Thyroid gland (tissue), 4 donors: Measurements from ENCODE around the gene CDC123. TPM values are rescaled to one million over a fixed set of nuclear protein-coding genes. Genes with fewer than 3 reads are reported as not detected.

ENCODE experiments used
- DNase-seq, 2 donors: peaks; one replicate each; pipeline ENCODE4 v3.0.0-alpha.2; 2019
- H3K27ac ChIP-seq, 3 donors: fragments of 200-600 bp; sonication (generic); 1 replicate in 2 of 3; 2 replicates in 1 of 3; pipeline ENCODE4 v1.5.1; 2016 to 2019; ENCODE audit warnings: mild to moderate bottlenecking in 1 of 3, moderate library complexity in 1 of 3
- H3K27me3 ChIP-seq: fragments of 200-600 bp; sonication (generic); one replicate; pipeline ENCODE4 v1.5.1; 2019
- H3K36me3 ChIP-seq, 2 donors: fragments of 200-600 bp; sonication (generic); one replicate each; pipeline ENCODE4 v1.5.1; 2016 to 2019
- H3K4me1 ChIP-seq, 2 donors: fragments of 200-600 bp; sonication (generic); one replicate each; pipeline ENCODE4 v1.5.1; 2017 to 2019
- H3K4me3 ChIP-seq, 3 donors: fragments of 200-600 bp; sonication (generic); replicated peaks in 1 of 3; 1 replicate in 2 of 3; 2 replicates in 1 of 3; pipeline ENCODE4 v1.5.1; 2016; ENCODE audit warnings: mild to moderate bottlenecking in 1 of 3
- H3K9me3 ChIP-seq: fragments of 200-600 bp; sonication (generic); one replicate; pipeline ENCODE4 v1.5.1; 2017
- CTCF ChIP-seq, 6 experiments: fragments of 200-600 bp in 3 of 6; fragments of 450-650 bp in 3 of 6; sonication (generic) in 3 of 6; IDR thresholded peaks; one replicate each; pipeline ENCODE4 v1.5.1; 2016 to 2019; ENCODE audit warnings: antibody characterized with exemption in 6 of 6, mild to moderate bottlenecking in 2 of 6, inconsistent platforms in 1 of 6, moderate library complexity in 1 of 6
- POLR2A ChIP-seq, 2 donors: fragments of 450-650 bp; IDR thresholded peaks; one replicate each; pipeline ENCODE4 v1.6.1; 2017; ENCODE audit warnings: antibody characterized with exemption in 2 of 2, mild to moderate bottlenecking in 2 of 2, moderate library complexity in 1 of 2
- WGBS, 2 donors: methylation state at CpG; one replicate each; pipeline ENCODE4 v1.1.5; 2017; 5-methylcytosine and 5-hydroxymethylcytosine counted together
- intact Hi-C: fragments of 100-400 bp; cut with DNase I; formaldehyde crosslinking; loops from one replicate; pipeline ENCODE4 v1.15.1; 2023
- total RNA-seq, 4 donors: library from RNA; depleted of rRNA; stranded (reverse); fragments of >200 nt; gene quantifications; one replicate each; pipeline ENCODE4 v1.2.3, GENCODE V29; 2016

Gene CDC123
- total RNA-seq, 4 donors from 2014 or later, result 50.7 to 88.2 (median 68.9) TPM

- intact Hi-C loops, result no loop called here
- H3K9me3 ChIP-seq, result no peaks in the 10 kb centered on the region
- no peak overlapping the region for H3K4me3 ChIP-seq
- DNase-seq, result no peak
- H3K36me3 ChIP-seq, result peaks cover 5 to 12% of the 10 kb centered on the region in 2 donors
- WGBS, 2 donors, result 92 to 95% methylated on average over 3 of the region's 3 CpGs
- H3K4me1 ChIP-seq, result no peaks in the 10 kb centered on the region
- TF ChIP-seq POLR2A (IDR thresholded peaks at IDR 0.05), result no peak
- TF ChIP-seq CTCF (IDR thresholded peaks at IDR 0.05), result no peak
- H3K27me3 ChIP-seq, result no peaks in the 10 kb centered on the region
- no peak overlapping the region for H3K27ac ChIP-seq
Observed at GRCh38 chr10:12205082-12205481, 9.1 kb downstream of the CDC123 start.

- Histone ChIP-seq H3K36me3 (peaks cover 17% of the 10 kb centered on the region in 2 donors), H3K4me3 (no peak overlapping the region), H3K27me3 (no peaks in the 10 kb centered on the region), H3K9me3 (no peaks in the 10 kb centered on the region), H3K4me1 (no peaks in the 10 kb centered on the region), H3K27ac (no peak overlapping the region)
- intact Hi-C loops, result no loop called here
- TF ChIP-seq CTCF (IDR thresholded peaks at IDR 0.05), result no peak
- no peak for TF ChIP-seq POLR2A (IDR thresholded peaks at IDR 0.05)
- 88 to 90% methylated on average over 3 of the region's 3 CpGs for WGBS, 2 donors
- DNase-seq, result no peak
Observed at GRCh38 chr10:12207114-12207513, 11.1 kb downstream of the CDC123 start.

- no peak overlapping the region for H3K4me3 ChIP-seq
- no peaks in the 10 kb centered on the region for H3K4me1 ChIP-seq
- intact Hi-C loops, result no loop called here
- H3K36me3 ChIP-seq, result peaks cover 6 to 12% of the 10 kb centered on the region in 2 donors
- no peak overlapping the region for H3K27ac ChIP-seq
- H3K27me3 ChIP-seq, result no peaks in the 10 kb centered on the region
- TF ChIP-seq CTCF (IDR thresholded peaks at IDR 0.05) (no peak), POLR2A (IDR thresholded peaks at IDR 0.05) (no peak)
- DNase-seq, result no peak
- WGBS, 2 donors, result 96 to 99% methylated on average over 5 of the region's 5 CpGs
- no peaks in the 10 kb centered on the region for H3K9me3 ChIP-seq
Observed at GRCh38 chr10:12208460-12208859, 12.5 kb downstream of the CDC123 start.

GRCh38 chr10:12212454-12212853 is 16.5 kb downstream of the CDC123 start:
- Histone ChIP-seq H3K27me3 (no peaks in the 10 kb centered on the region), H3K36me3 (peaks cover 6 to 12% of the 10 kb centered on the region in 2 donors), H3K4me3 (no peak overlapping the region), H3K9me3 (no peaks in the 10 kb centered on the region), H3K27ac (no peak overlapping the region), H3K4me1 (peaks cover 0 to 4% of the 10 kb centered on the region in 2 donors)
- DNase-seq, result no peak
- intact Hi-C loops, result no loop called here
- 86 to 96% methylated on average over 3 of the region's 3 CpGs for WGBS, 2 donors
- TF ChIP-seq POLR2A (IDR thresholded peaks at IDR 0.05) (no peak), CTCF (IDR thresholded peaks at IDR 0.05) (no peak)

GRCh38 chr10:12213621-12214020 is 17.6 kb downstream of the CDC123 start:
- intact Hi-C loops, result no loop called here
- H3K27me3 ChIP-seq, result no peaks in the 10 kb centered on the region
- 90 to 92% methylated on average over 3 of the region's 3 CpGs for WGBS, 2 donors
- H3K4me3 ChIP-seq, result no peak overlapping the region
- no peaks in the 10 kb centered on the region for H3K9me3 ChIP-seq
- peaks cover 0 to 4% of the 10 kb centered on the region in 2 donors for H3K4me1 ChIP-seq
- DNase-seq, result no peak
- no peak overlapping the region for H3K27ac ChIP-seq
- peaks cover 6 to 17% of the 10 kb centered on the region in 2 donors for H3K36me3 ChIP-seq
- no peak for TF ChIP-seq POLR2A (IDR thresholded peaks at IDR 0.05)
- no peak for TF ChIP-seq CTCF (IDR thresholded peaks at IDR 0.05)
